GM18858 (cell line): ENCODE results near the gene ARHGEF11.

Experiments used
- ATAC-seq: cut with Tn5 transposase; IDR thresholded peaks from one replicate; pipeline ENCODE4 v1.9.1; 2021; ENCODE audit not compliant: unreplicated experiment

Gene ARHGEF11

DNA sequence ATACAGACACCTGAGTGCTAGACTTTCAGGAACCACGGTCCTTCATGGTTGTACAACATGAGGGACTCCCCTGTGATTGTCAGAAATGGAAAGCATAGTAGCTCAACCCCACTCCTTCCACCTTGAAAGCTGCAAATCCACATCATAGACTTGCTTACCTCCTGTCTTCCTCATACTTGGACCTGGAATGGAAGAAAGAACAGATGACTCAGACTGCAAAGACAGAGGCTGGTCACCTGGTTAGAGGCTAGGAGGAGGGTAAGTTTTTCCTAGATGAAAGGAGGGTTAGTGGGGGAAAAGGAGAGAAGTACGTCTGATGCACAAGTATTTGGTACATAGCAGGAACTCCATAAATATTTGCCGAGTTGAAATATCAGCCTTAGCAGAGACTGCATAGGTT, 87.9 kb downstream of the ARHGEF11 start:
- no peak for ATAC-seq

DNA sequence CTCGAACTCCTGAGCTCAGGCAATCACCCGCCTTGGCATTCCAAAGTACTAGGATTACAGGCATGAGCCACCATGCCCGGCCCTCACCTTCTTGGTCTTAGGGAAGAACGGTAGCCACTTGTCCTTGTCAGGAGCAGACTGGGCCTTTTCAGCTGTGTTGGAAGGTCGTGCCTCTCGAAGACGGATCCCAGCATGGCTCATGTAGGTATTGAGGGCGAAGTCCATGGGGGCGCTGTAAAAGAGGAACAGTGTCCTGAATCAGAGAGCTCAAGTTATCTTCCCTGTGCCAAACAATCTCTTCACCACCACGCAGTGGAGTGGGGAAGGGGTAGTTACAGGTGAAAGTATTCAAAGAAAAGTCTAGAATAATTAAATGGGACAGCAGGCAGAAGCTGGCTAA, 89.2 kb downstream of the ARHGEF11 start:
- no peak for ATAC-seq

DNA sequence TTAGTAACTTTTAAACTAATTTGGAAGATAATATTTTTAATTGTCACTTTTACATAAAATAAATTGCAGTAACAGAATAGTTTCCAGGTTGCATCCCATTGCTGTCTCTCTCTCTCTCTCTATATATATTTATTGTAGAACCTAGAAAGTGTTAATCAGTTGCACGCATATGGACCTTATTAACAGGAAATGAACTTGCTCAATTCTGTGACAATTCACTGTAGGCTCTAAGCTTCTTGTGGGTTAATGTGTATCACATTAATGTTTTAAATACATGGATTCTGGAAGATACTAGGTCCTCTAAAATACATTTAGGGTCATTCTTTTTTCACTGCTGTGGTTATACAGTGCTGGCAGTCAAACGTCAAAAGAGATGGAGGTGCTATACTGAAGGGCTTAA, 92.0 kb downstream of the ARHGEF11 start:
- ATAC-seq, result no peak

DNA sequence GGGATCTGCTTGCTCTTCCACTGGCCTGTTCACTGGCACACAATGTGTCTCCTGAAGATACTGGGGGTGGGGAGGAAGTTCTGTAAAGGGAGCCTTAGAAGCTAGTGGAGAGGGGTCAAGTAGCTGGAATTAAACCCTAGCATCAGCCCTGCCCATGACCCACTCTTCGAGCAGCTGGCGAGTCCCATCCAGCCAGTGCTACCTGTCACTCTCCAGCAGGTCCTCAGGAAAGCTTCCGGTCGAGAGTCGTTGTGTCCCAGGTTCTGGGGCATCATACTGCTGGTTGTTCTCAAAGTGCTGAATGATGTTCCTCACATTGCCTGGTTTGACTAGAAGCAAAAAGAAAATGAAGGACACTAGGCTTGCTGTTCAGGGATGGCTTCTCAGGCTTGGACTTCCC, 94.2 kb downstream of the ARHGEF11 start:
- no peak for ATAC-seq

DNA sequence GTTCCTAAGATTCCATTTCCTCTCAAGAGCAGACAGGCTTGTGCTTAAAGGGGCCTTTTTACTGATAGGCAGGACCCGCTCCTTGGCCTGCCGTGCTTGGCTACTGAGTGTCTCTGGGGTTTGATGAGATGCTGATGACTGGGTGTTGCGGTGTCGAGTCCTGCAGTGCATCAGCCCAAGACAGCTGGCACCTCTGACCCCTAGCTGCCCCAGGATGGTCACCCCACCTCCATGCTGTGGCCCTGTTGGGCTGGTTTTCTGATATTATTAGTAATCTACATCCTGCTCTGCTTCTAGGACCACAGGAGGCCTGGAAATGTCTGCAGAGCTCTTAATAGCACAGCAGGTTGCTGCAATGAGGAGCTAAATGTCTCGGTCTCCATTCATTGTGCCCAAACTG, 96.4 kb downstream of the ARHGEF11 start:
- ATAC-seq, result no peak

DNA sequence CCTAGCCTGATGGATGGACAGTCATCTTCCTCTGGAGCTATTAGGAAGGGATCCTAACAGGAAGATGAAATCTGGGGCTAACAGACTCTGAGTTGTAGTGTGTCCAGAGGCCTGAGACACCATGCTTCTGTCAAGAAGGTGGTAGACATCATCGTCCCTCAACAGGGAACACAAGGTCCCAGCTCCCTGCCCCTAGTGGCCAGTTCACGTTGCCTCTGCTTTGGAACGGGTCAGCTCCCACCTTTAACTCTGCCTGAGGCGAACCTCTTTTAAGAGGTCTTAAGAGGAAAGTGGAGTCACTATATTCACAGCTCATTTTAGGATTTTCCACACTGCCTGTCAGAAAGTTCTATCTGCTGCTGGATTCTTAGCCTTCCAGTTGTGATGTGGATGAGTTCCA, 96.8 kb downstream of the ARHGEF11 start:
- no peak for ATAC-seq

DNA sequence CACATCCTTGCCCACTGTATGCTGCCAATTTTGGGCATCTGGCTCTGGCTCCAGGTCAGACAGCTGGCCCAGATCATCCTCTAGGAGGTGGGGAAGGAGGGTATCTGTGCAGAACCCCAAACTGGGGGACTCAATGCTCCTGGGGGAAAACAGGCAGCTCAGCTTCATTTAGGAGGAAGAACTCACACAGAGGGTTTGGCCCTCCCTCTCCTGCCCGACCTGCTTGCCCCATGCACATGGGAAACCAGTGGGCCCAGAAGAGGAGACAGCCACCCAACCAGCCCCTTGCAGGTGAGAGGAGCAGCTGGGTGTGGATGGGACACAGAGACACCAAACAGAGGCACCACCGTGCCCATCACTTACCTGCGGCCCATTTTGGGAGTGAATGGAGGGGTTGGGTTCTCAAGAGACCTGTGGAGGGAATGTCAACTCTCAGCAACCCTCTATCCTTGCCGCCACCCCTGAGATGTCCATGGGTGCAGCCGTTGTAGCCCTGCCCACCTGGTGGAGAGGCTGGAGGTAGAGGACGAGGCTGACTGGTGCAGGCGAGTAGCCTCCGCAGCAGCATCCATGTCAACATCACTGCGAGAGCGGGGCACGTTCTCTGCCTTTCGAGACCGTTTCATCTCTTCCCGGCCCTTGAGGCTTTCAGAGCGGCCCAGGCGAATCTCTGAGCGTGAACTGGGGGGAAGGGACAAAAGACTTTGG, 97.6 kb downstream of the ARHGEF11 start:
- no peak for ATAC-seq

DNA sequence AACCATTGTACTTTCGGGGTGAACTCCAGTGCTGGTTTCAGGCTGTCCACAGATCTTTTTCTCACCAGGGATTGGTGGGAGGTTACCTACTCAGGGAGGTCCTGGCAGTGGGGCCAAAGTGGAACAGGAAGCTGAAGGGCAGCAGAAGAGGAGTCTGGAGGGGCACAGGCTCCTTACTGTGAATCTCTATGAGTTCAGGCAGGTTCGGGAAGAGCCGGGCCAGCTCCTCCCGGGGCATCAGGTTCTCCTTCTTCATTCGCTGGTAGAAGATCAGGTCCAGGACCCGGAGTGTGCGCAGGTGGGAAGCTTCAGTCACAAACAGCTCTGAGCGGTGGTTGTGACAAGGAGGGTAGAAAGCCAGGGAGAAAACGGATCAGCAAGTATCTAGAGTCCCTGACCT, 98.4 kb downstream of the ARHGEF11 start:
- ATAC-seq, result no peak

DNA sequence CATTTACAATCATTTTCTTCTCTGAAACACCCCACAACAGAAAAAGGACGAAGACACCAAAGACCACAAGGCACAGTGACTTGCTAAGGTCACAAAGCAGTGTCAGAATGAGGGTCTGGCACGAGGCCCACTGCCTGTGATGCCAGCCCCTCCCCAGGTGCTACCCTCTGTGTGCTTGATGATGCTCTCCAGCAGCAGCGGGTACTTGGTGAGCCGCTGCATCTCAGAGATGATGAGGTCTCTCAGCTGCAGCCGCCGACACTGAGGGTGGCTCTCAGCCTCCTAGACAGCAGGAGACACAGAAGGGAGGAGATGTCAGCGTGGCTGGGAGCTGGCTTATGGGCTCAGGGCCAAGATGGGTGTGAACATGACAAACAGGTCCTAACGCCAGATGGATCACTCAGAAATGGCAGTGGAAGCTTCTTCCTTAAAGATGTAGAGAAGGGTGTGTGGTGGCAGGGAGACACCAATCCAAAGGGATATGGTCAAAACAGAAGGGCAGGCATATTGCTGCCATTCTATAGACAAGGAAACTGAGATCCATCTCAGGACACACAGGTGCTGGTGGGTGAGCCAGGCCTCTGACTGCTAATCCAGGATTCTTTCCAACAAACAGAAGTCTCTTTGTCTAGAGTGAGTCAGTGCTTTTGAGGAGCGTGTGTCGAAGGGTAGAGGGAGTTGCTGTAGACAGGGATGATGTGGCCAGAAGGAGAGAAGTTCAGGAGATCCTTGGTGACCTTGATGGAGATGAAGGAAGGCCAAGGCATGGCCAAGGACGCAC, 99.5 kb downstream of the ARHGEF11 start:
- ATAC-seq, result no peak

DNA sequence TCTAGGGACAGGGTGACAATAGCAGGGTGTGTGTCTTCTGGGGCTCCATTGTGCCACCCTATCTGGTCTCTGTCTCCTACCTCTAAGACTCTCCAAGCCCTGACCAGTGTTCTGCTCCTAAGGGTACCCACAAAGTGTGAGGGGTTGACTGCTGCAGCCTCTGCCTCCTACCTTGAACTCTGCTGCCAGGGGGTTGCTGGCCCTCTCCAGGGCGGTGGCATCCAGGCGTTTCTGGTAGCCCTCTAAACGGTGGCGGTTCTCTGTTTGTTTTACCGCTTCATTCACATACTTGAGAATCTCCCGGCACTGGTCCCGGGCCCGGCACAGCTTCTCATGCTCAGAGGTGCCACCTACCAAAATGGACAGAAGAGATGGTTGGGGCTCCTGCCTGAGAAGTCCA, 100.7 kb downstream of the ARHGEF11 start:
- no peak for ATAC-seq

DNA sequence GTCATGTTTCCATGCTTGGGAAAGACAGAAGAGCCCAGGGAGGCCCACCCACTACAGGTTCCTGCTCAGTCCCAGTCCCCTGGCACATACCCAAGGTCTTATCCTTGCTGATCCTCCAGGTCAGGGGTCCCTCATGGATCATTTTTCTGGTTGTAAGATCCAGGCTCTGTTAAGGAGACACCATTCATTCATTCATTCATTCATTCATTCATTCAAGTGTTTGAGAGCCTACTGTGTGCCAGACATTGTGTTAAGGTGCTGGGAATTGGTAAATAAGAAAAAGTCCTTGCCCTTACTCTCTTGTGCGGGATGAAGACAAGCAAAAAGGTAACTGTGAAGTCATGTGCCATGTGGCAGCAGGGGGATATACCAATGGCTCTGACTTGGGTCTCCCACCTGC, 101.3 kb downstream of the ARHGEF11 start:
- ATAC-seq, result no peak

DNA sequence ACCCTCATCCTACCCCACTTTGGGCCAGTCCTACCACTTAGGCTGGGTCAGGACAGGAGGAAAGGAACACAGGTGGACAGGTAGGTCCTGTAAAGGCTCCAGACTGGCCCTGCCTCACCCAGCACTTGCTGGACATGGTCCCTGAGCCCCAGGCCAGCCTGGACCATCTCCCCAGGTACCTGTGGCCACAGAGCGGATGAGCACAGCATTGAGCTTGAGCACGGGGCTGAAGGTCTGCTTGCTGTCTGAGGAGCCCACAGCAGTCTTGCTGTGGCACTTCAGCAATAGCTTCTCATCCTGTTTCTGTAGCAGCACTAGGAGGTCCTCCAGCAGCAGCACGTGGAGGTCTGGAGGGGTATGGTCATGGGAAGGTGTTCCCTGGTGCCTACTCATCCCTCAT, 101.8 kb downstream of the ARHGEF11 start:
- no peak for ATAC-seq

DNA sequence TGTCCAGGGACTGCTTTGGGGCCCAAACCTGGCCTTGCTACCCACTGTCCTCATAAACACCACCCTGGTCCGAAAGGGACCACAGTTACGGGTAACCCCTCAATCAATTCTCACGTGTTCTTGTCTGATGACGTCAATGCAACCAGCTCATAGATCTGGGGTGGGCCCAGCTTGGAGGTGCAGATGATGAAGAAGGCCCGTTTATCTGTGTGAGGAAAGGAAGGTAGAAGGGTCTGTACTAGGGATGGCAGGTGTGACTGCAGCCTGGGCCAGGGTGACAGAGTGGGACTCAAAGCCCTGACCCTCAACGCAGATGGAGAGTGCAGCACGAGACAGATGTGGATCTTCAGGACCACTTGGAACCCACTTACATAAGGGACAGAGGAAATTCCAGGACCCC, 103.0 kb downstream of the ARHGEF11 start:
- ATAC-seq, result no peak

DNA sequence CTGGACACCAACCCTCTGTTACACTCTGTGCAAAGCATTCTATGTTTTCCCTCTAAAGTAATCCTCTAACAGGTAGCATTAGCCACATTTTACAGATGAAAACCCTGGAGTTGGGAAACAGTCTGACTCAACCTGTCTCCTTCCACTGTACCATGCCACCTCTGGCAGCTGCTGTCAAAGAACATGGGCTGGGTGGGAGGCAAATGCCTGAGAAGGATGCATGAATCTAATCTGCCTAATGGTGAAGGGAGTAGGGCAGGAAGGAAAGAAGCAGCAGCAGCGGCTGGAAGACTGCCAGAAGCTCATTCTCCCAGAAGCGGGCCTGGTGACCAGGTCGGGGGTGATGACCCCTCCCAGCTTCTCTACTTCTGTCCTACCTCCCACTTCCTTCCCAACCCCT, 103.4 kb downstream of the ARHGEF11 start:
- ATAC-seq, result no peak

DNA sequence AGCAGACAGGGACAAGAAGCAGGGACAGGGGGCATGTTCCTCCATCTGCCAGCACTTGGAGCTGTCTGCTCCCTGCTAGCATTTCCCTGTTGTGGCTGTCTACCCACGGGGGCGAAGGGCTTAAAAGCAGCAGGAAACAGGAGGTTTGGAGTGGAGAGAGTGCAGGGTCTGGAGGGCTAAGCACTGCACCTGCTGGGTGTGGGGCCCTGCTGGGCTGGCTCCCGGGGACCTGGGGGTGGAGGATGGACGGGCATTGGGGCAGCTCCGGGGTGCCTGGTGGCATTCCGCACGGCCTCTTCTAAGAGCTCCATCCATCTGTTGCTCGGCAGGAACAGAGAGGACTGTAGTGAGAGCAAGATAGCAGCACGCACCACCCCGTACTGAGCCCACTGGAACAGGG, 103.9 kb downstream of the ARHGEF11 start:
- no peak for ATAC-seq

DNA sequence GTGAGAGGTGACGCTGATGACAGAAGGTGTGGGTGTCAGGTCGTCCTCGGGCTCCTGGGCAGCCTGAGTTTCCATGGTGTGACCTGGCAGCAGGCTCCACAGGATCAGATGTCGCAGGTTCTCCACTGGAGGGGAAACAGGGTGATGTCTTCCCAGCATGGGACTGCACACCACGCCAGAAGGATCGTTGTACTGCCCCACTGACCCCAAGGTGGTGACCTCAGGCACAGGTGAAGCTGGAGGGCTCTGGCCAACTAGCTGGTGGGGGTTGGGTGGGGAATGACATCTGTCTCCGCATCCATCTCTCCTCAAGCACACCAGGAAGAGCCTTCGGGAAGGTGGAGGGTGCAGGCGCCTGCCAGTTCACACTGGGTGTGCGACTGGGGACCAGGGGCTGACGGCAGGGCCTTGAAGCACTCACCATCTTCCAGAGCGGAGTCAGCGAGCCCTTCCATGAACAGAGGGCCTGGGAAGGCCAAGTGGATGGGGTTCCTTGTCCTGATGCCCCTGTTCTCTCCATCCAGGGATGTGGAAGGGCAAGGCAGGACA, 105.7 kb downstream of the ARHGEF11 start:
- ATAC-seq, result no peak

DNA sequence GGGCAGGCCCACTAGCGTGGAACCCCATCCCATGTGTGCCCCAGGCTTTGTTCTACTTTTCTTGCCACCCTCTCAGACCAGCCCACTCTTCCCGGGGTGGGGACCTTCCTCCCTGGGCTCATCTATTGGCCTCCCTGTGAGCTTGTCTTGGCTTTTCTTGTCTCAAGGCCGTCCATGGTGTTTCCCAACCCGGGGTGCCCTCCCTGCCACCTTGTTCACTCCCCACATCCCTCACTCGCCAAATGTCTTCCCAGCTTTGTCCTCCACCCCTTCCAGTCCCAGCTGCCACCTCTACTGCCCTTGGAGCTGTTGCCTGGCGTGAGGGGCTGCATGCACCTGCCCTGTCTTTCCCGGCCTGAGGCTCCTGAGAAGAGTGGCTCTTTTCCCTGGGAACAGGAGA, 106.7 kb downstream of the ARHGEF11 start:
- no peak for ATAC-seq

DNA sequence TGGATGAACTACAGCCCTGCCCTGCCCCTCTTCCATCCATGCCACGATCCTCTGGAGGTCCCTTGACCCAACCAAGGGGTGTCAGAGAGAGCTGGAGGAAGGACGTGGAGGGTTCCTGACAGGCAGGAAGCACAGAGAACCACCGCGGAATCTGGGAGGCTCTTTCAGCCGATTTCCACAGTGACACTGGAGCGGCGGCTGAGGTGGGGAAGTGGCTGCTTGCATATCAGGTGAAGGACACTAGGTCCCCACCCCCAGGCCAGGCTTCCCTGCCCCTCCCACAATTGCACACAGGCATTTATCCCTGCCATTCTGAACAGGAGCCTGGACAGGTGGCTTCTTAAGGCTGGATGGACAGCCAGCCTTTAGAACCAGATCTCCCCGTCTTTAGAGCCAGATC, 107.7 kb downstream of the ARHGEF11 start:
- no peak for ATAC-seq

DNA sequence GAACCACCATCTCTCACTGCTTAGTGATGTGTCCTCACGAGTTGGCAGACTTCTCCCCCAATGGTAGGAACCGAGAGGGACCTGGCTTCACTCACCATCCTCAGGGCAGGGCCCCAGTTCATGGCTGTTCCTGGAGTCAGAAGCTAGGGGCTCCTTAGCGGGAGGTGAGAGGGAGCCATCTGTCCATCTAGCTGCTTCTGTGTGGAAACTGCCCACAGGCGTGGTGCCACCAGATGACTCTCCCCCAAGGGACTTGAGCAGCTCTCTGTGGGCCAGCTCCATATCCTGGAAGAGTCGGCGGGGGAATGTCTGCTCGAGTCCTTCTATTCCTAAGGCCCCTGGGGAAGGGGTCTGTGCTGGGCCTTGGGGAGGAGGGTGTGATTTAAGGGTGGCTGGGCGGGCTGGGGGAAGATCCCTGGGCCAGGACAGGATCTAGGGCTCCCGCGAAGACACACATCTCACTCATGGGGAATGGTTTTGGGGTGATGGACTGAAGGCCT, 108.8 kb downstream of the ARHGEF11 start:
- no peak for ATAC-seq

DNA sequence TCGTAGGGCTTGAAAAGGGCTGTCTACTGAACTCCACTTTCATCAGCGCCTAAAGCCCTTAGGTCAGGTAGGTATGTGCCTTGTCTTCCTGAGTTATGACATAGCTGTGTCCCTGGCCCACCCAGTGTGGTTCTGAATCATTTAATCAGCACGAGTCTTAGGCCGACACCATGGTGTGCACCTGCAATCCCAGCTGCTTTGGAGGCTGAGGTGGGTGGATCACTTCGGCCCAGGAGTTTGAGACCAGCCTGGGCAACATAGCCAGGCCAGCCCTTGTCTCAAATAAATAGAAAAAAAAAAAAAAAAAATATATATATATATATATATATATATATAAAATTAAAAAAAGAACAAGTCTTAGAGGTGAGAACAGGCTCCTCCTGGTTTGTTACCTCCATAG, 109.4 kb downstream of the ARHGEF11 start:
- ATAC-seq, result no peak

DNA sequence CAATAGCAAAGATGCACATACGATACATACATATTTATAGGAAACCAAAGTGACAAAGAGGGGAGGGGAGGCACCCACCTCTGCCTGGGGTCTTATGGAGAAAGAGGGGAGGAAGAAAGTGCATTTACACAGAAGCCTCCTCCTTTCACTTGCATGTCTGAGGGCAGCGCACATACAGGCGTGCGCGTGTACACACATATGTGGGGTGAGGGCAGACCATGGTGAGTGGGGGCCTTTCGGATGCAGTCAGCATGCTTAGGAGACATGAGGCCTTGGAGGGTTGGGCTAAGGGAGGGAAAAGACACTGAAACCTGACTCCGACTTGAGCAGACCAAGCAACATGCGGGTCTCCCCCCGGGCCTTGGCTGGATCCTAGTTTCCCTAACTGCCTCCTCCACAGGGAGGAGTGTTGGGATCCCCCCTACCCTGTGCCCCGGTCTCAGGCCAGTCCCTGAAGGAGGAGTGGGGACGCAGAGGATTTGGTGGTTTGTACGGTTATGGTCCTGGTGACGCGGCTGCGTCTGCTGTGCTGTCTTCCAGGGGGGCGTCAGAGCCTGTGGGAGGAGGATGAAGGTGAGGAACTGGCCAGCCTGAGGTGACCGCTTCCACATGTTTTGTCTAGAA, 109.9 kb downstream of the ARHGEF11 start:
- no peak for ATAC-seq

DNA sequence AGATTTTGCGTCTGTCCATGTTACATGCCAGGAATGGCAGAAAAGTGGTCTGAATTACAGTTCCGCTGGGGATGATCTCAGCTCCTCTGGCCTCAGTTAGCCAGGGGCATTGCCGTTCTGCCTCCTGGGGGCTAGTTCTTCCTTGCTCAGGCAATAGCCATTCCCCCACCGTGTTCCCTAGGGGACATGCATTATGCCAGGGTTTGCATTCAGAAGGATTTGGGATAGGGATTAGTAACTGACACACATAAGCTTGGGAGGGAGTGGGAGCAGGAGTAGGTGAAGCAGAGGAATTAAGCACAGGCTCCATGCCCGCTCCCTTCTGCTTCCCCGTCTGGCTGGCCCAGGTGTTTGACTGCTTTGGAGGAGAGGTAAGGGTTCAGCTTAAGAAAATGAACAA, 112.4 kb downstream of the ARHGEF11 start:
- ATAC-seq, result no peak
